K562 (cell line): ENCODE results near the gene PSMC4. TPM values are rescaled to one million over a fixed set of nuclear protein-coding genes. Genes with fewer than 3 reads are reported as not detected.

Source experiments
- ATAC-seq: fragments of 200-7000 bp; cut with Tn5 transposase; 3 replicates; pipeline ENCODE4 v1.9.1; 2020; ENCODE audit warnings: moderate library complexity
- BruUV-seq: library from RNA; stranded (reverse); fragments of 400-500 nt; replicated peaks from 2 replicates; lab custom pipeline; 2021; lab: Mats Ljungman, UMichigan
- CTCF ChIA-PET: fragments of 300-600 bp; formaldehyde crosslinking; extraction: SDS; loops from one replicate; lab custom pipeline; 2021; ENCODE audit warnings: low intra/inter-chr PET ratio; lab: Yijun Ruan, JAX
- POLR2A ChIA-PET: fragments of 300-600, 350-650 bp; sonication (Branson Sonifier 250); formaldehyde crosslinking; extraction: SDS; loops from one replicate; lab custom pipeline; 2021; ENCODE audit warnings: antibody characterized with exemption, inconsistent platforms; lab: Yijun Ruan, JAX
- DNase-seq, 4 experiments: peaks; one replicate each; pipeline versions ENCODE4 v3.0.0 to v3.0.0-alpha.2; 2011 to 2018; ENCODE audit warnings: low spot score in 3 of 4, mixed read lengths in 3 of 4; ENCODE audit errors: extremely low read depth in 1 of 4
- FAIRE-seq: peaks from 2 replicates; lab custom pipeline; 2011; peaks lifted over from hg19 to GRCh38; lab: Jason Lieb, UNC
- H2AFZ ChIP-seq: 2 replicates; pipeline ENCODE4 v1.6.0; 2011; ENCODE audit warnings: low read depth, low read length, control low read depth, inconsistent platforms
- H3K27ac ChIP-seq: fragments of 200-600 bp; 3 replicates; pipeline ENCODE4 v1.8.0; 2011; ENCODE audit warnings: low read depth, mild to moderate bottlenecking, control low read depth, inconsistent platforms, low read length, moderate library complexity, mixed read lengths; ENCODE audit errors: extremely low read depth
- H3K27me3 ChIP-seq, 2 experiments: fragments of 300-600 bp in 1 of 2; 2 replicates in 1 of 2; 3 replicates in 1 of 2; pipeline versions ENCODE4 v1.6.0 to v1.8.0; 2011; ENCODE audit warnings: inconsistent platforms in 2 of 2, low read length in 2 of 2, mild to moderate bottlenecking in 1 of 2, mixed read lengths in 1 of 2, moderate library complexity in 1 of 2; ENCODE audit not compliant: control insufficient read depth in 2 of 2, insufficient read depth in 2 of 2
- H3K36me3 ChIP-seq: fragments of 300-600 bp; 3 replicates; pipeline ENCODE4 v1.8.0; 2011; ENCODE audit warnings: mild to moderate bottlenecking, low read length, inconsistent platforms; ENCODE audit not compliant: control insufficient read depth, insufficient read depth
- H3K4me1 ChIP-seq, 2 experiments: fragments of 200-600 bp in 1 of 2; replicated peaks in 1 of 2; 2 replicates in 1 of 2; 3 replicates in 1 of 2; pipeline versions ENCODE4 v1.5.1 to v1.8.0; 2011; ENCODE audit warnings: inconsistent platforms in 2 of 2, low read length in 2 of 2, mild to moderate bottlenecking in 1 of 2, mixed read lengths in 1 of 2, moderate library complexity in 1 of 2; ENCODE audit not compliant: control insufficient read depth in 2 of 2, insufficient read depth in 2 of 2
- H3K4me2 ChIP-seq: 2 replicates; pipeline ENCODE4 v1.6.1; 2011; ENCODE audit warnings: low read length, control low read depth, inconsistent platforms, mixed read lengths; ENCODE audit not compliant: insufficient read depth
- H3K4me3 ChIP-seq: fragments of 200-600 bp; sonication (generic), shearing (Covaris generic); 2 replicates; pipeline ENCODE4 v1.5.1; 2016; ENCODE audit warnings: control low read depth, inconsistent platforms
- H3K79me2 ChIP-seq: fragments of 200-600 bp; 3 replicates; pipeline ENCODE4 v1.8.0; 2011; ENCODE audit warnings: low read length, inconsistent platforms; ENCODE audit not compliant: control insufficient read depth, insufficient read depth
- H3K9ac ChIP-seq, 2 experiments: 2 replicates each; pipeline versions ENCODE4 v1.6.0 to v1.6.1; 2011; ENCODE audit warnings: low read depth in 2 of 2, low read length in 2 of 2, control low read depth in 1 of 2, inconsistent platforms in 1 of 2, mild to moderate bottlenecking in 1 of 2, mixed read lengths in 1 of 2; ENCODE audit not compliant: insufficient read depth in 1 of 2
- H3K9me1 ChIP-seq: one replicate; pipeline ENCODE4 v1.6.0; 2011; ENCODE audit warnings: inconsistent platforms, mild to moderate bottlenecking, low read length, moderate library complexity; ENCODE audit not compliant: control insufficient read depth, insufficient read depth
- H3K9me3 ChIP-seq: replicated peaks from 2 replicates; pipeline ENCODE4 v1.5.1; 2011; ENCODE audit warnings: low read depth, low read length, inconsistent platforms; ENCODE audit not compliant: control insufficient read depth, insufficient read depth
- H4K20me1 ChIP-seq: replicated peaks from 2 replicates; pipeline ENCODE4 v1.6.1; 2011; ENCODE audit warnings: low read length, inconsistent platforms, mixed read lengths; ENCODE audit not compliant: control insufficient read depth, insufficient read depth
- CHD1 ChIP-seq: fragments of 200-600 bp; sonication (generic); IDR thresholded peaks from one replicate; pipeline ENCODE4 v1.6.1; 2012; ENCODE audit warnings: mild to moderate bottlenecking, moderate library complexity, low read length, inconsistent platforms
- ELF2 ChIP-seq: fragments of 250-450 bp; sonication (Bioruptor Pico); IDR thresholded peaks from 2 replicates; pipeline ENCODE4 v1.5.0; 2021; ENCODE audit warnings: mild to moderate bottlenecking
- KLF16 ChIP-seq: IDR thresholded peaks from 2 replicates; pipeline ENCODE4 v1.6.1; 2016; ENCODE audit warnings: antibody characterized with exemption
- MAFF ChIP-seq: IDR thresholded peaks from 2 replicates; pipeline ENCODE4 v1.6.1; 2012; ENCODE audit warnings: low read length, improper control_type of control experiment
- MCM7 ChIP-seq, 2 experiments: fragments of 450-650 bp; IDR thresholded peaks; 2 replicates each; pipeline ENCODE4 v1.6.1; 2016 to 2018
- MTA1 ChIP-seq: fragments of 450-650 bp; IDR thresholded peaks from 2 replicates; pipeline ENCODE4 v1.6.1; 2017; ENCODE audit warnings: borderline replicate concordance
- NR1H2 ChIP-seq: sonication (generic); formaldehyde crosslinking; IDR thresholded peaks from 2 replicates; pipeline ENCODE4 v1.4.0; 2020; ENCODE audit warnings: mild to moderate bottlenecking, missing genetic modification reagents
- POLR2A ChIP-seq: fragments of 450-650 bp; conservative IDR thresholded peaks from 2 replicates; pipeline ENCODE4 v1.6.1; 2016
- PTBP1 ChIP-seq: fragments of 200-400 bp; formaldehyde crosslinking; IDR thresholded peaks from 2 replicates; pipeline ENCODE4 v1.6.1; 2017; ENCODE audit warnings: low read depth, low read length
- RBFOX2 ChIP-seq: fragments of 200-400 bp; formaldehyde crosslinking; IDR thresholded peaks from 2 replicates; pipeline ENCODE4 v1.6.1; 2017; ENCODE audit warnings: low read depth, mild to moderate bottlenecking, low read length, moderate library complexity
- TAL1 ChIP-seq: fragments of 450-650 bp; IDR thresholded peaks from 2 replicates; pipeline ENCODE4 v1.6.1; 2016; ENCODE audit warnings: mild to moderate bottlenecking
- XRCC3 ChIP-seq: fragments of 450-650 bp; IDR thresholded peaks from 2 replicates; pipeline ENCODE4 v1.6.1; 2017; ENCODE audit warnings: mild to moderate bottlenecking, moderate library complexity
- ZBTB1 ChIP-seq: sonication (generic); formaldehyde crosslinking; IDR thresholded peaks from 2 replicates; pipeline ENCODE4 v1.8.1; 2023; ENCODE audit warnings: missing genetic modification reagents, low read depth, mild to moderate bottlenecking, borderline replicate concordance
- ZNF766 ChIP-seq: fragments of 200-800 bp; sonication (Bioruptor generic); conservative IDR thresholded peaks from 2 replicates; pipeline ENCODE4 v1.6.1; 2016; ENCODE audit warnings: missing genetic modification characterization, missing compliant biosample characterization
- WGBS: fragments of 100-300 bp; shearing (Covaris generic); methylation state at CpG from one replicate; pipeline ENCODE4 v1.1.6; 2016; ENCODE audit warnings: low coverage, mixed read lengths; ENCODE audit not compliant: insufficient coverage; ENCODE audit errors: missing lambda C conversion rate; 5-methylcytosine and 5-hydroxymethylcytosine counted together
- in situ Hi-C: fragments of 300-500 bp; cut with MboI; formaldehyde crosslinking; loops from 4 replicates; pipeline ENCODE4 v1.15.0; 2018; ENCODE audit warnings: inconsistent platforms, mixed read lengths
- intact Hi-C: fragments of 100-400 bp; cut with micrococcal nuclease; formaldehyde crosslinking; loops from 2 replicates; pipeline ENCODE4 v1.14.2; 2022
- polyA plus RNA-seq, 8 experiments: library from polyadenylated mRNA; depleted of rRNA in 4 of 8; stranded (reverse) in 5 of 8; unstranded in 3 of 8; fragments of >200 nt; fragmentation: Nextera tagmentation in 2 of 8; fragmentation: Illumina TruSeq in 1 of 8; extraction: Ambion mirVana in 2 of 8; extraction: Trizol in 1 of 8; gene quantifications; 2 replicates each; pipeline versions ENCODE4 v1.2.1 to v1.2.3, GENCODE V29; 2011 to 2014; ENCODE audit warnings: inconsistent platforms in 1 of 8, missing spikeins in 1 of 8
- total RNA-seq, 7 experiments: library from RNA; depleted of rRNA in 6 of 7; stranded (reverse); fragments of >200 nt in 6 of 7; fragmentation: Illumina TruSeq in 2 of 7; extraction: Trizol in 2 of 7; gene quantifications; 2 replicates each; pipeline versions ENCODE4 v1.2.1 to v1.2.3, GENCODE V29; 2011 to 2021; ENCODE audit warnings: low replicate concordance in 1 of 7
- TF ChIP-seq, protein P1 (sequence below): fragments of 150-350 bp; conservative IDR thresholded peaks from 2 replicates; pipeline ENCODE4 v1.6.1; 2014; ENCODE audit warnings: low read length
- TF ChIP-seq, protein P2 (sequence below): fragments of 450-650 bp; formaldehyde crosslinking; IDR thresholded peaks from 2 replicates; pipeline ENCODE4 v1.4.0; 2022; ENCODE audit warnings: missing genetic modification characterization
- TF ChIP-seq, protein P3 (sequence below): IDR thresholded peaks from 3 replicates; pipeline ENCODE4 v1.6.1; 2011; ENCODE audit warnings: borderline replicate concordance, mild to moderate bottlenecking; ENCODE audit not compliant: insufficient read length, insufficient read depth

Gene PSMC4
- total and polyA plus RNA-seq, 9 of the 15 experiments (the other 6 are each of a cell fraction or from before 2014, with no cell fraction given), result 45.9 to 475 (median 142) TPM

DNA sequence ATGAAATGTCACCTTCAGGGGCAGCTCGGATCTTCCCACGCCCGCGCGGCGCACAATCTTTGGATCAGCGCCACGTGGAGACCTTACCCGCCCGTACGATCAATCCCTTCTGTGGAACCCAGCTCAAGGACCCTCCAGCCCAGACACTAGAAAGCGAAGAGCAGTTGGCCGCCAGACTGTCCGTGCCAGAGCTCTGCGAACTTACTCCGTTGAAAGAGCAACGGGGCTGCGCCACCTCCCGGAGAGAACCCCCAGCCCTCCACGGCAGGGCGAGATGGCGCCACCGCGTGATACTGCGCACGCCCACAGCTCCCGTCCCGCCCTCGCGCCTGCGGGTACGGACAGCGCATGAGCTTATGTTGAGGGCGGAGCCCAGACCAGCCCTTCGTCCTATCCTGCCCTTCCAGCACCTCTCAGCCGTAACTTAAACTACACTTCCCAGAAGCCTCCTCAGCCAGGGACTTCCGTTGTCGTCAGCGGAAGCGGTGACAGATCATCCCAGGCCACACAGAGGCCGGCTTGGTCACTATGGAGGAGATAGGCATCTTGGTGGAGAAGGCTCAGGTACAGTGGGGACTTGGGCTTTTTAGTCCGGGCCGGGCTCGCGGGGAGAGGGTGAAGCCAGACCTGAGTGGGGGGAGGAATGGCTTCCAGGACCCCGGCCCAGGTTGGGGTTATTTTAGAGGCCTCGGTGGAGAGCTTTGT is at the start of gene PSMC4 (continued):
- TF ChIP-seq NR1H2 (CRISPR knock-in tag), result peak; percentile 11; the same call in 1 of the 2 replicates
- TF ChIP-seq, protein P1, sequence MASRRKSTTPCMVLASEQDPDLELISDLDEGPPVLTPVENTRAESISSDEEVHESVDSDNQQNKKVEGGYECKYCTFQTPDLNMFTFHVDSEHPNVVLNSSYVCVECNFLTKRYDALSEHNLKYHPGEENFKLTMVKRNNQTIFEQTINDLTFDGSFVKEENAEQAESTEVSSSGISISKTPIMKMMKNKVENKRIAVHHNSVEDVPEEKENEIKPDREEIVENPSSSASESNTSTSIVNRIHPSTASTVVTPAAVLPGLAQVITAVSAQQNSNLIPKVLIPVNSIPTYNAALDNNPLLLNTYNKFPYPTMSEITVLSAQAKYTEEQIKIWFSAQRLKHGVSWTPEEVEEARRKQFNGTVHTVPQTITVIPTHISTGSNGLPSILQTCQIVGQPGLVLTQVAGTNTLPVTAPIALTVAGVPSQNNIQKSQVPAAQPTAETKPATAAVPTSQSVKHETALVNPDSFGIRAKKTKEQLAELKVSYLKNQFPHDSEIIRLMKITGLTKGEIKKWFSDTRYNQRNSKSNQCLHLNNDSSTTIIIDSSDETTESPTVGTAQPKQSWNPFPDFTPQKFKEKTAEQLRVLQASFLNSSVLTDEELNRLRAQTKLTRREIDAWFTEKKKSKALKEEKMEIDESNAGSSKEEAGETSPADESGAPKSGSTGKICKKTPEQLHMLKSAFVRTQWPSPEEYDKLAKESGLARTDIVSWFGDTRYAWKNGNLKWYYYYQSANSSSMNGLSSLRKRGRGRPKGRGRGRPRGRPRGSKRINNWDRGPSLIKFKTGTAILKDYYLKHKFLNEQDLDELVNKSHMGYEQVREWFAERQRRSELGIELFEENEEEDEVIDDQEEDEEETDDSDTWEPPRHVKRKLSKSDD, result no peak
- no peak for TF ChIP-seq TAL1
- TF ChIP-seq CHD1, result no peak
- 0 out of 2 replicates have a peak, but pooled peaks have one; percentile 55 for TF ChIP-seq ZNF766 (CRISPR knock-in tag)
- no peak for TF ChIP-seq XRCC3

DNA sequence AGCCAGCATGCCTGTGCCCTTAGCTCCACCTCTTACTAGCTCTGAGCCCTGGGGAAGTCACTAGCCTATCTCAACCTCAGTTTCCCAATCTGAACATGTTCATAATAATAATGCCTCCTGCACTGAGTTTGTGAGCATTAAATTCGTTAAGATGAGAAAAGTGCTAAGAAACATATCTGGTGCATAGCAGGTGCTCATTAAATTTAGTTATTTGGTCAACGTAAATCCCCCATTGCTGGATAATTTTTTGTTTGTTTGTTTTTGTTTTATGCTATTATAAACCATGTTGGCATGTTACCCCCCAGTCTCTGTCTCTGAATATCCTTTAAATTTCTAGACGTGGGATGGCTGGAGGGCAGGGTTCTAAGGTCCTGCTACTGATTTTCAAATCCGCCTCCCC is 47.1 kb upstream of the PSMC4 start:
- POLR2A ChIA-PET, result no interaction called here
- Histone ChIP-seq H3K79me2 (no peaks in the 10 kb centered on the region), H3K4me3 (no peak overlapping the region), H3K4me1 (peaks cover 0 to 15% of the 10 kb centered on the region in 2 experiments; a peak in 3 of 5 replicates), H3K36me3 (no peaks in the 10 kb centered on the region), H2AFZ (no peak overlapping the region), H3K27ac (no peak overlapping the region), H3K9me1 (no peaks in the 10 kb centered on the region), H3K4me2 (no peak overlapping the region), H4K20me1 (no peaks in the 10 kb centered on the region), H3K9ac (no peak overlapping the region), H3K9me3 (no peaks in the 10 kb centered on the region), H3K27me3 (peaks cover 0 to 17% of the 10 kb centered on the region in 2 experiments; a peak in 3 of 5 replicates)
- WGBS, result 4% methylated on average over 4 of the region's 4 CpGs
- DNase-seq (no peak), FAIRE-seq (no peak), ATAC-seq (no peak)
- intact Hi-C loops, result no loop called here
- BruUV-seq, result no TSS peak
- CTCF ChIA-PET, result no interaction called here
- in situ Hi-C loops, result no loop called here
- TF ChIP-seq, protein P2, sequence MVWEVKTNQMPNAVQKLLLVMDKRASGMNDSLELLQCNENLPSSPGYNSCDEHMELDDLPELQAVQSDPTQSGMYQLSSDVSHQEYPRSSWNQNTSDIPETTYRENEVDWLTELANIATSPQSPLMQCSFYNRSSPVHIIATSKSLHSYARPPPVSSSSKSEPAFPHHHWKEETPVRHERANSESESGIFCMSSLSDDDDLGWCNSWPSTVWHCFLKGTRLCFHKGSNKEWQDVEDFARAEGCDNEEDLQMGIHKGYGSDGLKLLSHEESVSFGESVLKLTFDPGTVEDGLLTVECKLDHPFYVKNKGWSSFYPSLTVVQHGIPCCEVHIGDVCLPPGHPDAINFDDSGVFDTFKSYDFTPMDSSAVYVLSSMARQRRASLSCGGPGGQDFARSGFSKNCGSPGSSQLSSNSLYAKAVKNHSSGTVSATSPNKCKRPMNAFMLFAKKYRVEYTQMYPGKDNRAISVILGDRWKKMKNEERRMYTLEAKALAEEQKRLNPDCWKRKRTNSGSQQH (CRISPR knock-in tag), result no peak
- TF ChIP-seq KLF16, result no peak
- TF ChIP-seq ZBTB1, result no peak
- no peak for TF ChIP-seq POLR2A
- TF ChIP-seq MCM7 (IDR thresholded peaks at IDR 0.05), result no peak
- no peak for TF ChIP-seq ELF2 (CRISPR knock-in tag)
- TF ChIP-seq PTBP1, result no peak
- TF ChIP-seq MAFF, result no peak
- no peak for TF ChIP-seq RBFOX2
- TF ChIP-seq, protein P3, sequence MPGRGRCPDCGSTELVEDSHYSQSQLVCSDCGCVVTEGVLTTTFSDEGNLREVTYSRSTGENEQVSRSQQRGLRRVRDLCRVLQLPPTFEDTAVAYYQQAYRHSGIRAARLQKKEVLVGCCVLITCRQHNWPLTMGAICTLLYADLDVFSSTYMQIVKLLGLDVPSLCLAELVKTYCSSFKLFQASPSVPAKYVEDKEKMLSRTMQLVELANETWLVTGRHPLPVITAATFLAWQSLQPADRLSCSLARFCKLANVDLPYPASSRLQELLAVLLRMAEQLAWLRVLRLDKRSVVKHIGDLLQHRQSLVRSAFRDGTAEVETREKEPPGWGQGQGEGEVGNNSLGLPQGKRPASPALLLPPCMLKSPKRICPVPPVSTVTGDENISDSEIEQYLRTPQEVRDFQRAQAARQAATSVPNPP, result no peak
- TF ChIP-seq MTA1, result no peak
